ENCODE measurements around the gene VAV3.

VAV3 gene

DNA sequence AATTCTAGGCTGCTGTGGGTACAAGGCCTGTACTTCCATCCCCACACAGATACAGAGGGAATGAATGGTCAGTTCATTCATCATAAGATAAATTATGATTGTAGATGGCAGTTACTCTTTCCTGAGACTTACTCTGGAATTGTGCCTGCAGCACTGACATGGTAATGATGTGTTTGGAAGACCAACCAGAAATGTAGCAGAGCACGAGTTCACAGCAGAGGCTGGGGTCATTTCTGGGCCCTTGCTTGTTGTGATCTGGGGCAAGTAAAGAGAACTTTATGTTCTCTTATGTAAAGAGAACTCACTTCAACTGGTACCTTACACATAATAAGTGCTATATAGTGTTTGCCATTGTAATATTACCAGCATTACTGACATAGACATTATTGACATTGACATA is 412.2 kb downstream of the VAV3 start:
- no peak for FAIRE-seq

DNA sequence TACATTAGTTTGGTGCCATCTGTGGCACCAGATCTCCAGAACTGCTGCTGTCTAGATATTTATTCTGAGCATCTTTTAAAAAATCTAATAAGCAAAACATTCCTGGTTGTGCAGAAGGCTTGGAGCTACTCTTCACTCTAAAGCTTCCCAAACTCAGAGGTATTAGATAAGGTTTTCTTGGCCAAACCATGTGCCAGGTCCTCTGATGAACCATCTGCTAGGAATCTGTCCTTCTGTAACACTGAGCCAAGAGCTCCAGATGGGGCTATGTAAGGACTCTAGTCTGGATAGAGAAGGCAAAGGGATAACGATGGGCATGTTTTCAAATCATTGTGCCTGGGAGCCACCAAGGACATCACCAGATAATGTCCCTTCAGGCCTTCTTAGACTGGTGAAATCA is 413.5 kb downstream of the VAV3 start:
- no peak for FAIRE-seq

GRCh38 chr1:107550358-107550757 is 414.6 kb downstream of the VAV3 start:
- FAIRE-seq, result no peak

GRCh38 chr1:107549152-107549810 is 415.7 kb downstream of the VAV3 start:
- FAIRE-seq, result no peak

DNA sequence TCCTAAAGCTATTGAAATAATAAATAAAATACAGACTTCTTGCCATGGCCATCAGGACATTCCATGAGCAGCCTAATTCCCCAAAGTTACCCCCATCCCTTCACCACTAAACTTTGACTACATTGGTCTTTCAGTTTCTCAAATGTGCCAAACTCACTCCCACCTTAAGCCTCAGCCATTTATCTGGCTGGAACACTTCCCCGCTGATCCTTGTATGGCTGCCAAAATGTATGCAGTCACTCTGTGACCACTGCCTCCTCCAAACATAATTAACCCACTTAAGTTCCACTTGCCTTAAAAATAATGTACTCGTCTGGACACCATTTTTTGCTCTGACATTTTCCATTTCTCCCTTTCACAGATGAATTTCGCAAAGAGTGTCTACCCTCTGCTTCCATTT is 416.7 kb downstream of the VAV3 start:
- no peak for FAIRE-seq

GRCh38 chr1:107547363-107548155 is 417.4 kb downstream of the VAV3 start:
- no peak for FAIRE-seq

DNA sequence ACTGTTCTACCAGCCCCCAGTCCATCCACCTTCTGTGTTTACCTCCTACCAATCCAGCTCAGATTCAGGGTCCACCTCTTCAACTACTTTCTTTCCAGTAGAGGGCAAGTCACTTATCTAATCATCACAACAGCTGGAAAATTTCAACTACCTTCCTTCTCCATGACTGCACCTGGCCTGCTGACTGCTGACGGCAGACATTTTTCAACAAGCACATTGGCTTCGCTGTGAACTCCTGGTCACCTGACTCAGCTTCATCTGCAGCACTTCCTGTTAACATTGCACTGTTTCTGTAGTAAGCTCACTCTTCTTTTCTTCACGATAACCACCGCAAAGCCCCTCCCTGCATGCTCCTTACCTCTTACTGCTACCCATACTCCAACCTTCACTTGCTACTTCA is 418.4 kb downstream of the VAV3 start:
- FAIRE-seq, result no peak

DNA sequence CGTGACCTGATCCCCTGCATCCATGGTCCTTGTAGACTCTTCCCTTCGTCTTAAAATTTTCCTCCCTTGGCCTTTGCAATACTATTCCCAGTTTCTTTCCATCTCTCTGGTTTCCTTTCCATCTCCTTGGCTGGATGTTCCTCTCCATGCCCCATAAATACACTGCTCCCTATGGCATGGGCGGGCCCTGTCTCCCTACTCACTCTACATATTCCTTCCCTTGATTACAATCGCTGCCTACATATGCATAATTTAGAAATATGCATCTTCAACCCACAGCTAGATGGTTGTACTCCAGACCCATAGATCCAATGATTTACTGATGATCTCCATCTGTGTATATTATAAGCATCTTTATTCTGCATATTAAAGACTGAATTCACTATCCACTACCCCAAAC is 419.1 kb downstream of the VAV3 start:
- FAIRE-seq, result no peak

DNA sequence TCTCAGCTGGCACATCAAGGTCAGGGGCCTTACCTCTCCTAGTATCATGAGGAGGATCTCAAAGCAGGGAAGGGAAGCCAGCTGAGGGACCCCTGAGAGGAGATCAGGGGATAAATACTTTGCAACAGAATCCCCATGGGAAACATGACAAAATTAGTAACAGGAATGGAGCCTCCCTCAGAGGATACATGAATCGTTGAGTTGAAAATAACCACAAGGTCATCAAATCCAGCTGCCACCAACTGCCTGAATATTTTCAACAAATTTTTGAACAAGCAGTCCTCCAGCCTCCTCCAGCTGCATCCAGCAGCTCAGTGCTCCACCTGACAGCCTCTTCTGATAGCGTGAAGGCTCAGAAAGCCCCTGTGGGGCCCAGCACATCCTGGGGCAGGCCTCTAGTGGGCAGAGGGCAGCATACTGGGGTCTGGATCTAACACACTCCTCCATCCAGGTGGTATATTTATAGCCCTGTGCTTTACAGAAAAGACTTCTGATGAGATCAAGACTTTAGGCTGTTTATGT is 419.9 kb downstream of the VAV3 start:
- FAIRE-seq, result no peak

- no peak for FAIRE-seq
Measured at GRCh38 chr1:107544285-107544684, 420.7 kb downstream of the VAV3 start.

- FAIRE-seq, result no peak
Measured at GRCh38 chr1:107541412-107541811, 423.6 kb downstream of the VAV3 start.

DNA sequence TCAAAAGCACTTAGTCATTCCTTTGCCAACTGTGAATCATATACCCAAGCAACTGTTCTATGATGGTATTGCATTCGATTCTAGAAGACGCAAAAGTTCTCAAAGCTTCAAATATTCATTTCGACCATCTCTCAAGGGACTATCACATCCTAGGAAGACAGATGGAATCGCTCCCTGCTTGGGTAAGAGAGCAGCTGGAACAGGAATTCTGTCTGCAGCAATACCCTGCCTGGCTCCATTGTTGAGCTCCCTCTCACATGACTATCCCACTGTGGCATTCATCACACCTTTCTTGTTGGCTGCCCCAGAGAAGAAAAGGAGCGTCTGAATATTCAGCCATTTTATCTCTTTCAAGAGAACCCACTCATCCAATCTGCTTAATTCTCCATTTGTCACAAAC is 426.5 kb downstream of the VAV3 start:
- no peak for FAIRE-seq

- no peak for FAIRE-seq
Measured at GRCh38 chr1:107536266-107536665, 428.7 kb downstream of the VAV3 start.

- FAIRE-seq, result no peak
Measured at GRCh38 chr1:107535091-107535490, 429.9 kb downstream of the VAV3 start.

- FAIRE-seq, result no peak
Measured at GRCh38 chr1:107534632-107535031, 430.3 kb downstream of the VAV3 start.

GRCh38 chr1:107533436-107533835 is 431.5 kb downstream of the VAV3 start:
- no peak for FAIRE-seq

DNA sequence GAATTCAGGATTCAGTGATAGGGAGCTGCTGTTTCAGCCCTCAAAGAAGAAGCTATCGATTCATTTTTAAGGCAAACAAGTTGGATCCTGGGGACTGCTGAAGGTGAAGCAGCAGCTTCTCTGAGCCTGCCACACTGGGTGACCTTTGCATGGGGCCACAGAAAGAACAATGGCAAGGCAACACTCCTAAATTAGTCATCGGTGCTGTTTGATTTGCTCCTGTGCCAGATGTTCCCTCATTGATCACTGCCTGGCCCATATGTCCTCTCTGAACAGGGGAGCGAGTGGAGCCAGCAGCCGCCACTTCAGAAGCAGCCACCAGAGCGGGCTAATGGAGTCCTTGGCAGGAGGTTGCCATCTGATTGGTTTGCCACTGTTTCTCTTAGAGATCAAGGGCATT is 432.7 kb downstream of the VAV3 start:
- FAIRE-seq, result no peak

DNA sequence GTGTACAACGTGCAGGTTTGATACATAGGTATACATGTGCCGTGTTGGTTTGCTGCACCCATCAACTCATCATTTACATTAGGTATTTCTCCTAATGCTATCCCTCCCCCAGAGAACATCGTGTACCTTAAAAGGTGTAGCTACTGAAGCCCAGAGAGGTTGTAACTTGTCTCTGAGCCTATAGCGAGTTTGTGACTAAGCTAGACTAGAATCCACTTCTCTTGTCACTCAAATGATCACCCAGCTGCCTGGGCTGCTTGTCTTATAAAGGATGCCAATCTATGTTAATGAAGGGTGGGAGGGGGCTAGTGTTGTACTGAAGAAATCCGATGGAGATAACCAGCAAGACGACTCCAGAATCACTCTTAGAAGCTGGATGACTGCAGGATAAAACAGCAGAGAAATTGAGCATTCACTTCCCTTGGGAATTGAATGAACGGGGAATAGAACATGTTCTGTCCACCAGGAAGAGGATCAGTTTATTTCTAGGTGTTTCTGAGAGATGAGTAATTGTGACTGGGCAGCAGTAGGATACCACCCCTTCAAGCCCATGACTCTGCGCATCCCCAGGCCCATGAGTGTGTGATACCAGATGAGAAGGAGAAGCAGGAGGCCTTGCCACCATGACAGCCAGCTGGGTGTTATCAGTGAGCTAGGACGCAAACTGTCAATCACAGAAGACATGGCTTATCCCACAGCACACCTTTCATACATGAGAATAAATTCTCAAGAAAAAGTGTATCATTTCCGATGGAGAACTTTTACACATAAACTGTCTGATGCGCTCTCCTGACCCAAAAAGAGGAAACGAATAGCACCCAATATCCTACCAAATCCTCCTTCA is 433.7 kb downstream of the VAV3 start:
- no peak for FAIRE-seq

GRCh38 chr1:107530543-107530942 is 434.4 kb downstream of the VAV3 start:
- no peak for FAIRE-seq

DNA sequence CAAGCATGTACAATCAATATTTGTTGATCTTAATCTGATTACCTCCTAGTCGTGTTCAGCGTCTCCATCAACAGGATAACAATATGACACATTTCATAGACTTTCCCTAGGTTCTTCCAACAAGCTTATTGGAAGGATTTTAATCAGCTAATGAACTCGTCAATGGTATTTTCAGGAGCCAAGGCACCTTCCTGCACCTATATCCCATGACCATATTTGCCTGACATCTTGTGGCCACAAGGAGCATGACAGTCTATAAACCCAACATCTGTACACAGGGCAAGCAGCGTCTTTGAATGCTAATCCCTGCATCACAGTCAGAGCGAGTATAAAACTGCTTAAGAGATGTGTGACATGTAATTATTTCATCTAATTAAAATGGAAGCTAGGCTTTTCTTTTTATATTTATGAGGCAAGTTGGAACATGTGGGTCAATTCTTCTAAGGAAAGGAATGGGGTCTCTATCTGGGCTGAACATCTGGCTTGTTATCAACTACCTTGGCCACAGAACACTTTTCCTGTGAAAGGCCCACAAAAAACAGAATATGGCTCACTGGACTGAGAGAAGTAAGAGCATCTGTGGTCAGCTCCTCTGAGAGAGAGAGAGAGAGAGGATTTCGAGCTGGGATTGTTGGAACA is 435.4 kb downstream of the VAV3 start:
- no peak for FAIRE-seq

DNA sequence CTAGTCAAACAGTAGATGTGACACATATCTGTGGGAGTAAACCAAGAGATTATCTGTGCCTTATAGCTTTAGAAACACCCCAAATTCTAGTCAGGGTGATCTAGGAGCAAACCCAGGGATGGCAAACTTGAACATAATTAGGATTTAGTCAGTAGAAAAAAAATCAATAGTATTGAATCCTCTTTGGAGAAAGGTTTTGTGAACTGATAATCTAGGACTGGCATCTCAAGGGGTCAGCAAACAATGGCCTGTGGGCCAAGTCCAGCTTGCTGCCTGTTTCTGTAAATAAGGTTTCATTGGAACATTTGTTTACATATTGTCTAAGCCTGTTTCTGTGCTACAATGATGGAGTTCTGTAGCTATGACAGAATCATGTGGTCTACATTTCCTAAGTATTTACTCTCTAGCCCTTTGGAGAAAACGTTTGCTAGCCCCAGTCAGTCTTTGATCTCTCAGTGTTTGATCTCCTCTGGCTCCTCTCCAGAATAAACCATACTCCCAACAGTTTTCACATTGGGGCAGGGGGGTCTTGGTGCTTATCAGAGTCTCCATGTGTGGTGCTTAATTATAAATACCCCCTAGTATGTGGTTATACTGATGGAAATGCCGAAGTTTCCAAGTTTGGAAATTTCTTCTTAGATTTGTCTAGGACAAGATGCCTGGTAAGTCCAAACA is 438.3 kb downstream of the VAV3 start:
- FAIRE-seq, result no peak

GRCh38 chr1:107525961-107526360 is 439.0 kb downstream of the VAV3 start:
- FAIRE-seq, result no peak
